ENCODE results near the gene ATP10B. TPM values are rescaled to one million over a fixed set of nuclear protein-coding genes. Genes with fewer than 3 reads are reported as not detected.

Gene ATP10B
- total RNA-seq, 2 experiments from 2014 or later, result not detected

- intact Hi-C loops (cut with micrococcal nuclease), result loop anchor here (10.0 kb wide), 1 partner anchor 189 kb away; no protein-coding TSS in a partner anchor
- Mint-ChIP-seq H3K9me3 (no peaks in the 10 kb centered on the region), H3K4me3 (no peak overlapping the region), H3K27ac (no peak overlapping the region), H3K4me1 (ENCODE audit: low read depth) (no peaks in the 10 kb centered on the region), H3K27me3 (peaks cover 1% of the 10 kb centered on the region), H3K36me3 (no peaks in the 10 kb centered on the region)
- CTCF ChIA-PET, result no interaction called here
- POLR2A ChIA-PET, result no interaction called here
- DNase-seq, result no peak
These were observed 158.1 kb downstream of the ATP10B start for GRCh38 chr5:160693831-160694465.

DNA sequence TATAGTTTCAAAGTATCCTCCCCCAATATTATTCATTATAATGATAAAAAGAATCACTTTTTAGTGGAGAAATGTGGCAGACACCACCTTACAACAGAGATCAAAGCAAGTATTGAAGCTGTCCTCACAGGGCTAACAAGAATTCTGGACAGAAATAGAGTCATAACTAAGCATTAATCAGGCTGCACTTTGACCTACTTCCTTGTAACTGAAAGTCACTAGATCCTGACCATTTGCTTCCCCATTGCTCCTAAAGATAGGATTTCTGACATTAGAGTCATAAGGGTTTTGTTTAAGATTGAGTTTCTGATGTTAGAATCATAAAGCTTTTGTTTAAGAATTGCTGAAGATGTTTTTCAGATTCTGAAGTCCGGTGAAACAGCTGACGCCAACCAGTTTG, 159.7 kb downstream of the ATP10B start:
- intact Hi-C loops (cut with micrococcal nuclease), result loop anchor here (10.0 kb wide), 1 partner anchor 187 kb away; no protein-coding TSS in a partner anchor
- no peak overlapping the region for H3K4me3 Mint-ChIP-seq
- no peaks in the 10 kb centered on the region for H3K4me1 Mint-ChIP-seq (ENCODE audit: low read depth)
- H3K27ac Mint-ChIP-seq, result no peak overlapping the region
- ChIA-PET CTCF (interaction anchor here (1.0 kb wide), 1 partner anchor 253 kb away, joined by 3 read pairs; no protein-coding TSS in a partner anchor), POLR2A (no interaction called here)
- H3K36me3 Mint-ChIP-seq, result no peaks in the 10 kb centered on the region
- H3K27me3 Mint-ChIP-seq, result peaks cover 1% of the 10 kb centered on the region
- H3K9me3 Mint-ChIP-seq, result no peaks in the 10 kb centered on the region
- DNase-seq, result no peak

GRCh38 chr5:160685695-160686094, 166.3 kb downstream of the ATP10B start:
- H3K27ac Mint-ChIP-seq, result no peak overlapping the region
- H3K9me3 Mint-ChIP-seq, result no peaks in the 10 kb centered on the region
- CTCF ChIA-PET, result no interaction called here

DNA sequence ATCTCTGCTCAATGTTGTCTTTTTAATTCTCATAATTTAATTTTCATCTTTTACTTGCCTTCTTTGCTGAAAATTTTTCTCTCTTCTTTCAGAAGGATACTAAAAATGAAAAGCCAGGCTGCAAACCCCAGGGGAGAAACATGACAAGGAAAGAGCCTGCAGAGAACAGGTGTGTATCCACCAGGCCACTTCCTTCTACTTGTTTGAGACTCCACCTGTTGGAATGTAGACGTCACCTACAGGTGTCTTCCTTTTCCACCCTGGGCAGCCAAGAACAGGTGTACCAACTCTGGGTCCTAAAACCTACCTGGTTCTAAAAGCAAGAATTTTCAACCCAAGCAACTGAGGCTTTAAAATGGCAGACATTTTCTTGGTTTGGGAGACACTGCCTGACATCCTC, 166.8 kb downstream of the ATP10B start:
- POLR2A ChIA-PET, result no interaction called here
- H3K27ac Mint-ChIP-seq, result no peak overlapping the region
- CTCF ChIA-PET, result no interaction called here
- no peaks in the 10 kb centered on the region for H3K27me3 Mint-ChIP-seq
- no peaks in the 10 kb centered on the region for H3K4me1 Mint-ChIP-seq (ENCODE audit: low read depth)
- no peaks in the 10 kb centered on the region for H3K9me3 Mint-ChIP-seq
- intact Hi-C loops (cut with micrococcal nuclease), result loop anchor here (10.0 kb wide), 1 partner anchor 250 kb away; no protein-coding TSS in a partner anchor
- no peak overlapping the region for H3K4me3 Mint-ChIP-seq
- no peaks in the 10 kb centered on the region for H3K36me3 Mint-ChIP-seq
- no peak for DNase-seq

More at GRCh38 chr5:160685695-160686094, 166.3 kb downstream of the ATP10B start:
- DNase-seq, result no peak
- intact Hi-C loops (cut with micrococcal nuclease), result loop anchor here (10.0 kb wide), 1 partner anchor 251 kb away; no protein-coding TSS in a partner anchor
- Mint-ChIP-seq H3K27me3 (no peaks in the 10 kb centered on the region), H3K36me3 (no peaks in the 10 kb centered on the region), H3K4me3 (no peak overlapping the region), H3K4me1 (ENCODE audit: low read depth) (no peaks in the 10 kb centered on the region)
- POLR2A ChIA-PET, result no interaction called here

GRCh38 chr5:160679567-160680309, 172.3 kb downstream of the ATP10B start:
- POLR2A ChIA-PET, result no interaction called here
- Mint-ChIP-seq H3K4me1 (ENCODE audit: low read depth) (no peaks in the 10 kb centered on the region), H3K27me3 (no peaks in the 10 kb centered on the region), H3K27ac (no peak overlapping the region), H3K4me3 (no peak overlapping the region), H3K36me3 (no peaks in the 10 kb centered on the region), H3K9me3 (no peaks in the 10 kb centered on the region)
- intact Hi-C loops (cut with micrococcal nuclease), result loop anchor here (10.0 kb wide), 1 partner anchor 245 kb away; no protein-coding TSS in a partner anchor
- CTCF ChIA-PET, result no interaction called here
- DNase-seq, result no peak

GRCh38 chr5:160675988-160676387, 176.0 kb downstream of the ATP10B start:
- intact Hi-C loops (cut with micrococcal nuclease), result no loop called here
- peaks cover 7% of the 10 kb centered on the region for H3K27me3 Mint-ChIP-seq
- no peaks in the 10 kb centered on the region for H3K4me1 Mint-ChIP-seq (ENCODE audit: low read depth)
- H3K9me3 Mint-ChIP-seq, result no peaks in the 10 kb centered on the region
- H3K36me3 Mint-ChIP-seq, result no peaks in the 10 kb centered on the region
- CTCF ChIA-PET, result no interaction called here
- POLR2A ChIA-PET, result no interaction called here
- DNase-seq, result no peak
- H3K4me3 Mint-ChIP-seq, result no peak overlapping the region
- no peak overlapping the region for H3K27ac Mint-ChIP-seq

- Mint-ChIP-seq H3K4me3 (no peak overlapping the region), H3K27me3 (peaks cover 7% of the 10 kb centered on the region), H3K9me3 (no peaks in the 10 kb centered on the region), H3K4me1 (ENCODE audit: low read depth) (no peaks in the 10 kb centered on the region), H3K27ac (no peak overlapping the region), H3K36me3 (no peaks in the 10 kb centered on the region)
- intact Hi-C loops (cut with micrococcal nuclease), result no loop called here
- ChIA-PET POLR2A (no interaction called here), CTCF (no interaction called here)
- no peak for DNase-seq
These were observed 177.1 kb downstream of the ATP10B start for GRCh38 chr5:160674901-160675300.

DNA sequence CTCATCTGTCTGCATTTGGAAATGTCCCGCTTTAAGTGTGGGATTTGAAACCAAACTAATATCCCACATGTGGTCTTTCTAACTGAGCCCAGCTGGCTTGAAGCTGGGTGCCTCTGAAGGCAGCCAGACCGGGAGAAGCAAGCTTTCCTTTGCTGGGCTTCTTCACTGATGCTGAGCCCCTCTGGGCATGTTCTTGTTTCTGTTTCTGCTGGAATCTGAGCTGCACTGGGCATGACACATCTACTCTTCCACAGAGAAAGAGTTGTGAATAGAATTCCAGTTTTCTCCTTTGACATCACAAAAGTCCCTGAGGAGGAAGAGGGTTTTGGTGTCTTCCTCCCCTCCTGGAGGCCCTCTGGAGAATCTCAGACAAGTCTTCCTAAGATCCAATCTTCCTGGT, 179.5 kb downstream of the ATP10B start:
- Mint-ChIP-seq H3K27ac (no peak overlapping the region), H3K4me3 (no peak overlapping the region), H3K27me3 (peaks cover 8% of the 10 kb centered on the region), H3K4me1 (ENCODE audit: low read depth) (no peaks in the 10 kb centered on the region), H3K9me3 (no peaks in the 10 kb centered on the region), H3K36me3 (no peaks in the 10 kb centered on the region)
- intact Hi-C loops (cut with micrococcal nuclease), result no loop called here
- ChIA-PET POLR2A (no interaction called here), CTCF (no interaction called here)
- no peak for DNase-seq

DNA sequence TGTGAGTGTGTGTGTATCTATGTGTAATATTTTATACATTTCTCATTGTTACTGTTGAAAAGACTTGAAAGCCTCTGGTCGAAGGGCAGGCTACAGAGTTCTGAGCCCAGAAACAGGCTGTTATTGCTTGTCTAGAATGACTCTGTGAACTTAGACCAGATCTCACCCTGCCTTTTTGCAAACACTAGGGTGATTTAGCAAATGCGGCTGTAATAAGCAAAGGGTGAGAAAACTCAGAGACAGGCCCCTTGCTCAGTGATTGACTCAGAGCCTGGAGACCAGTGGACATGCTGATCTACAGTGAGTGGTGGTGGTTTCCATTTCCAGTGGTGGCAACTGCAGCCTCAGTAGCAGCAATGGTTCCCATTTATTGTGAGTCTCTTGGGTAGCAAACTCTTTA, 183.7 kb downstream of the ATP10B start:
- ChIA-PET POLR2A (no interaction called here), CTCF (no interaction called here)
- Mint-ChIP-seq H3K36me3 (no peaks in the 10 kb centered on the region), H3K4me3 (no peak overlapping the region), H3K9me3 (no peaks in the 10 kb centered on the region), H3K27ac (no peak overlapping the region), H3K27me3 (peaks cover 5% of the 10 kb centered on the region), H3K4me1 (ENCODE audit: low read depth) (no peaks in the 10 kb centered on the region)
- intact Hi-C loops (cut with micrococcal nuclease), result no loop called here
- no peak for DNase-seq

DNA sequence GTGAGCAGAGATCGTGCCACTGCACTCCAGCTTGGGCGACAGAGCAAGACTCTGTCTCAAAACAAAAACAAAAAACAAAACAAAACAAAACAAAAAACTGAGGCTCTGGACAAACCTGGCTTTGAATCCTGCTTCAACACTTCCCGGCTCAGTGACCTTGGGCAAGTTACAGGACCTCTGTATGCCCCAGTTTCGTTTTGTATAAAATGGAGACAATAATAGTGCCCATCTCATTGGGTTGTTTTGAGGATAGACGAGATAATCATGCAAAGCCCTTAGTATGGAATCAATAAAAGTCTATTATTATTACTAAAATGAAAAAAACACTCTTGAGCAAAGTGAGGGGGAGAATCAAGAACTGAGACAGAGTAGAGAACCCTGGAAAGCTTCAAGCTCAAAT, 184.9 kb downstream of the ATP10B start:
- DNase-seq, result no peak
- Mint-ChIP-seq H3K36me3 (no peaks in the 10 kb centered on the region), H3K4me3 (no peak overlapping the region), H3K27me3 (peaks cover 2% of the 10 kb centered on the region), H3K9me3 (no peaks in the 10 kb centered on the region), H3K4me1 (ENCODE audit: low read depth) (no peaks in the 10 kb centered on the region), H3K27ac (no peak overlapping the region)
- intact Hi-C loops (cut with micrococcal nuclease), result no loop called here
- POLR2A ChIA-PET, result no interaction called here
- CTCF ChIA-PET, result no interaction called here

GRCh38 chr5:160665460-160665859, 186.6 kb downstream of the ATP10B start:
- Mint-ChIP-seq H3K9me3 (no peaks in the 10 kb centered on the region), H3K4me3 (no peak overlapping the region), H3K4me1 (ENCODE audit: low read depth) (no peaks in the 10 kb centered on the region), H3K27ac (no peak overlapping the region), H3K36me3 (no peaks in the 10 kb centered on the region), H3K27me3 (peaks cover 4% of the 10 kb centered on the region)
- CTCF ChIA-PET, result no interaction called here
- no peak for DNase-seq
- POLR2A ChIA-PET, result no interaction called here
- intact Hi-C loops (cut with micrococcal nuclease), result no loop called here

DNA sequence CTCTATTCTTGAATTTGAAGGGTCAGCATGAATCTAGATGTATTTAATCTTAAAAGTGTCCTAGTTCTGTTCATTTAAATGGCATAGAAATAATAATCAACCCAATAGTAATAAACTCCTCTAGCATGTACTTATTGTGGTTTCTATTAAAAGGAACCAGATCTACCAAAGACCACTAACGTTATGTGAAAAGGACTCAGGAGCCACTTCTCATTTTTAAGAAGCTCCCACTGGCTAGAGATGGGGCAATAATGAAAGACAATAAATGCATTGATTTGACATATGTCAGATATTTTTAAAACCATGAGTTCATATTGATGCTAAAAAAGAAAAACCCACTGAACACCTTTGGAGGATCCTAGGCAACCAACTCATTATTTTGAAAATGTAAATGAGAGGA, 191.9 kb downstream of the ATP10B start:
- ChIA-PET CTCF (no interaction called here), POLR2A (no interaction called here)
- intact Hi-C loops (cut with micrococcal nuclease), result no loop called here
- Mint-ChIP-seq H3K9me3 (no peaks in the 10 kb centered on the region), H3K4me1 (ENCODE audit: low read depth) (no peaks in the 10 kb centered on the region), H3K4me3 (no peak overlapping the region), H3K27me3 (peaks cover 12% of the 10 kb centered on the region), H3K36me3 (no peaks in the 10 kb centered on the region), H3K27ac (no peak overlapping the region)
- no peak for DNase-seq
